ENCODE results near the gene CDHR5.

The CDHR5 gene

DNA sequence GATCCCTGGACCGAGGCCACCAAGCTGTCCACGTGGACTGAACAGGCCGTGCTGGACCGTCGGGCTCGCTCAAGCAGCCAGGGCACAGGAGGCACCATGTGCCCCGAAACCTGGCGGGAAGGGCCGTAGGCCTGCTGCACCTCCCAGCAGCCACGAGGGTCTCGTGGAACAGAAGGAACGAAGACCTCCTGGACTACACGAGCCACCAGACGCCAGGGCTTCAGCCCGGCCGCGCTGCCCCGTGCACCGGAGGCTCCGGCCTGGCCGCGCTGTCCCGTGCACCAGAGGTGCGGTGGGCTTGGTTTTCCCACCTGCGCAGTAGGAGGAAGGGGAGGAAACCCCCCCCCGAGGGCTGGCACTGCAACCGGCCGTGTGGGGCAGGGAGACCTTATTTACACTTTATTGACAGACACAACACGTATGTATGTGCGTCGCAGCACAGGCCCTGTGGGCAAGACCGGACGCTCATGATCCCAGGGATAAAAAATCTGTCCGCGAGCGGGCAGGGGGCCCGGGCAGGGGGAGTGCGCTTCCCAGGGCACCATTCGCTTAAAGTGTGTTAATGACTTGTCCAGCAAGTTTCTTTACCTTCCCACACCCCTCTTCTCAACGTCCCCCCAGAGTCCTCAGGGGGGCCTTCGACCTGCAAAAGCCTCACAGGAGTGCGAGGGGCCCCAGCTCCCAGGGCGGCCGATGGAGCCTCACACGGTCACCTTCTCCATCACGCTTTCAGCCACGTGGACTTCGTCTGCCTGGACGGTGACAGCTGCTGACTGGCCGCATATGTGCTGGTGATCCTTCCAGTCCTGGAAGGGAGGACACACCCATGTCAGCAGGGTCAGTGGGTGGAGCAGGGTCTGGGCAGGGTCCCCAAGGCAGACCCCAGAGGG is 19.3 kb upstream of the CDHR5 start:
- DNase-seq, result no peak

DNA sequence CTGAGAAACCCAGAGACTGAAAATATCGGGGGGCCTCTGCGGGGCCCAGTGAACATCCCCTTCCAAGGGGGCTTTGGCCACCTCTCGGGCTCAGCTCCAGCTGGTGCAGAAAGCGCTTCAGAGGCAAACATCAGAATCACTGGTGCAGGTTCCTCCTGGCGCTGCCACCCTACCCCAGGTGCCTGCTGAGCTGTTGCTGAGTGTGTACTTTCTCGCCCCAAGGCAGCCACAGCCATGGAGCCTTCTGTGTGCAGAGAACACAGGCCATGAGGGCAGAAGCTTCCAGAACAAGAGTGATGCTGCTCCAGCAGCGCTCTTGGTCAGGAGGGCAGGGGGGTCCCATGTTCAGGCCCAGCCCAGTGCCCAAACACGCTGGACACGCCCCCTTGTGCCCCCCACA is 18.6 kb upstream of the CDHR5 start:
- no peak for DNase-seq

DNA sequence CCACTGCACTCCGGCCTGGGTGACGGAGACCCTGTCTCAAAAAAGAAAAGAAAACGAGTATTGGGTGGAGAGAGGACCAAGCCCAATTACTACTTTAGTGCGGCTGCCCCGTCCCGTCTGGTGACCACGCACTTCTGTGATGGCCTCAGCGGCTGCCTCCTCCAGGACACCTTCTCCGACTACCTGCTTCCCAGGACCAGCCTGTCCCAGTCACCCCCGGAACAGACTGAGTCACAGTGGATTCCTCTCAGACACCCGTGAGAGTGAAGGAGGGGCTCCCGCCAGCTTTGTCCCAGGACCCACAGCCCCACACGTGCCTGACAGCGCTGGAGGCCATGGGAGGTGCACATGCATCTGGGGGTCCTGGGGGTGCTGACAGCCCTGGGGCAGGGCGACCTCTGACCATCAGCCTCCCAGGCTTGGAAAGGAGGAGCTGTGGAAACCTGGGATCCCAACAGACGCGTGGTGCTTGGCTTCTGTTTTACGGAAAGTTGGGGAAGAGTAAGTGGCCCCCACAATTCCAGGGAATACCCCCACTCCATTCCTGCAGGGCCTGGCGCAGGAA is 17.1 kb upstream of the CDHR5 start:
- DNase-seq, result no peak

DNA sequence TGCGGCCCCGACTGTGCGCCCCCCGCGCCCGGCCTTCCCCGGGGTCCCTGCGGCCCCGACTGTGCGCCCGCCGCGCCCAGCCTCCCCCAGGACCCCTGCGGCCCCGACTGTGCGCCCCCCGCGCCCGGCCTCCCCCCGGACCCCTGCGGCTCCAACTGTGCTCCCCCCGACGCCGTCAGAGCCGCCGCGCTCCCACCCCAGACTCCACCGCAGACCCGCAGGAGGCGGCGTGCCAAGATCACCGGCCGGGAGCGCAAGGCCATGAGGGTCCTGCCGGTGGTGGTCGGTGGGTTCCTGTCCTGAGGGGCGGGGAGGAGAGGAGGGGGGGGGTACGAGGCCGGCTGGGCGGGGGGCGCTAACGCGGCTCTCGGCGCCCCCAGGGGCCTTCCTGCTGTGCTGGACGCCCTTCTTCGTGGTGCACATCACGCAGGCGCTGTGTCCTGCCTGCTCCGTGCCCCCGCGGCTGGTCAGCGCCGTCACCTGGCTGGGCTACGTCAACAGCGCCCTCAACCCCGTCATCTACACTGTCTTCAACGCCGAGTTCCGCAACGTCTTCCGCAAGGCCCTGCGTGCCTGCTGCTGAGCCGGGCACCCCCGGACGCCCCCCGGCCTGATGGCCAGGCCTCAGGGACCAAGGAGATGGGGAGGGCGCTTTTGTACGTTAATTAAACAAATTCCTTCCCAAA is 15.4 kb upstream of the CDHR5 start:
- no peak for DNase-seq

DNA sequence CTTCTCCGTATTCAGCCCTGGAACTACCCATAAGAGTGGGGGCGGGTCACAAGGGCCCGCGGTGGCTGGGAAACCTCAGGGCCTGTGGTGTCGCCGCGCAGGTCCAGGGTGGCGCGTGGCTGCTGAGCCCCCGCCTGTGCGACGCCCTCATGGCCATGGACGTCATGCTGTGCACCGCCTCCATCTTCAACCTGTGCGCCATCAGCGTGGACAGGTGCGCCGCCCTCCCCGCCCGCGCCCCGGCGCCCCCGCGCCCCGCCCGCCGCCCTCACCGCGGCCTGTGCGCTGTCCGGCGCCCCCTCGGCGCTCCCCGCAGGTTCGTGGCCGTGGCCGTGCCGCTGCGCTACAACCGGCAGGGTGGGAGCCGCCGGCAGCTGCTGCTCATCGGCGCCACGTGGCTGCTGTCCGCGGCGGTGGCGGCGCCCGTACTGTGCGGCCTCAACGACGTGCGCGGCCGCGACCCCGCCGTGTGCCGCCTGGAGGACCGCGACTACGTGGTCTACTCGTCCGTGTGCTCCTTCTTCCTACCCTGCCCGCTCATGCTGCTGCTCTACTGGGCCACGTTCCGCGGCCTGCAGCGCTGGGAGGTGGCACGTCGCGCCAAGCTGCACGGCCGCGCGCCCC is 14.7 kb upstream of the CDHR5 start:
- DNase-seq, result no peak

DNA sequence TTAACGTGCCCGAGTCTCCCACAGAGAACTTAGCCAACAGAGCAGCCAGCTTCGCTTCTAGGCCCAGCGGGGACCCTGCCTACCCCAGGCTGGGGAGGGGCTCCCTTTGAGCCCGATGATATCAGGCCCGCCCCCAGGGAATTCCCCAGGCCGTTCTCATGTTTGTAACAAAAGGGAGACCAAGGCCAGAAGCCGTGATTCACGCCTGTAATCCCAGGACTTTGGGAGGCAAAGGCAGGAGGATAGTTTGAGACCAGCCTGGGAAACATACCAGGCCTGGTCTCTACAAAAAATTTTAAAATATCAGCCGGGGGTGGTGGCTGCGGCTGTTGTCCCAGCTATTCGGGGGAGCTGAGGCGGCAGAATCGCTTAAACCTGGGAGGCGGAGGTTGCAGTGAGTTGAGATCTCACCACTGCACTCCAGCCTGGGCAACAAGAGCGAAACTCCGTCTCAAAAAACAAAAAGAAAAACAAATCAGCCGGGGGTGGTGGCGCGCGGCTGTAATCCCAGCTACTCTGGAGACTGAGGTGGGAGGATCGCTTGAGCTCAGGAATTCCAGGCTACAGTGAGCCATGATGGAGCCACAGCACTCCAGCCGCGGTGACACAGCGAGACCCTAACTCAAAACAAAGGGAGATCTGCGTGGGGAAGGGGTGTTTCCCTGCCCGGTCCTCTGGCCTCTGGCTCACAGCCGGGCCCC is 14.0 kb upstream of the CDHR5 start:
- no peak for DNase-seq

DNA sequence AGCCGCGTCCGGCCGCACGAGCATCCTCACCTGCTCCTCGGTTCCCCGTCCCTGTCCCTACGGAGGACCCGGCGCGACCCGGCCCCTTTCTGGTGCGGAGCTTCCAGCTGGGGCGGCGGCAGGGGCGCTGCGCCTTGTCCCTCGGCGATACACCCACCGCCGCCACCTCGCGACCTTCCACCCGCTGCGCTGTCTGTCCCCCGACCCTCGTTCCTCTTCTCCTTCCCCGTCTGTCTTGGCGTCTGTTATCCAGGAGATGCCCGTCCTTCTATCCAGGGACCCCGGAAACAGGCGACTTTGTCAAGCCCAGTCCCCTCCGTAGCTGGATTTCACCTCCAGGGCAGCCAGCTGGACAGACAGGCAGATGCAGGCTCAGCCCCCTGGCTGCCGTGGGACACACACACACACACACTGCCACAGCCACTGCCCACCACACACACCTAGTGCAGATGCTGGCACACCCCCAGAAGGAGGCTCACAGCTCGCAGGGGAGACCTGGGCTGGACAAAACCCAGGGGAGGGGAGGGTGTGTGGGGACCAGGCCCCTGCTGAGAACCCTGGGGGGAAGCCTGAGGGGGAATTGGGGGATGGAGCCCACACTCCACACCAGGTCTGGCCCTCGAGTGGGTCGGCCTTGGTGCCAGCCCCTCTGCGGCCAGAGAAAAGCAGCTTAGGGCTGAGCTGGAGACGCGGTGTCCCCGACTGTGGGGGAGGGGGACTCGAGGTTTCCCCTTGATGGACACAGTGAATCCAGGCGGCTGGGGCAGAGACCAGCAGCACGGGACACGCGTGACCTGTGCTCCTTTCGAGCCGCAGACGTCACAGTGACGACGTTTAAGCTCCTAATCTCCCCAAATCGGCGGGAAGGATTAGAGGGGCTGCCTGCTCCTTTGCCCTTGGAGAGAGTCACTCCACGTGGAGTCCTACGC is 13.1 kb upstream of the CDHR5 start:
- DNase-seq, result no peak

DNA sequence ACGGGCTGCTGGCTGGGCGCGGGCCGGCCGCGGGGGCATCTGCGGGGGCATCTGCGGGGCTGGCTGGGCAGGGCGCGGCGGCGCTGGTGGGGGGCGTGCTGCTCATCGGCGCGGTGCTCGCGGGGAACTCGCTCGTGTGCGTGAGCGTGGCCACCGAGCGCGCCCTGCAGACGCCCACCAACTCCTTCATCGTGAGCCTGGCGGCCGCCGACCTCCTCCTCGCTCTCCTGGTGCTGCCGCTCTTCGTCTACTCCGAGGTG is 12.5 kb upstream of the CDHR5 start:
- DNase-seq, result no peak

DNA sequence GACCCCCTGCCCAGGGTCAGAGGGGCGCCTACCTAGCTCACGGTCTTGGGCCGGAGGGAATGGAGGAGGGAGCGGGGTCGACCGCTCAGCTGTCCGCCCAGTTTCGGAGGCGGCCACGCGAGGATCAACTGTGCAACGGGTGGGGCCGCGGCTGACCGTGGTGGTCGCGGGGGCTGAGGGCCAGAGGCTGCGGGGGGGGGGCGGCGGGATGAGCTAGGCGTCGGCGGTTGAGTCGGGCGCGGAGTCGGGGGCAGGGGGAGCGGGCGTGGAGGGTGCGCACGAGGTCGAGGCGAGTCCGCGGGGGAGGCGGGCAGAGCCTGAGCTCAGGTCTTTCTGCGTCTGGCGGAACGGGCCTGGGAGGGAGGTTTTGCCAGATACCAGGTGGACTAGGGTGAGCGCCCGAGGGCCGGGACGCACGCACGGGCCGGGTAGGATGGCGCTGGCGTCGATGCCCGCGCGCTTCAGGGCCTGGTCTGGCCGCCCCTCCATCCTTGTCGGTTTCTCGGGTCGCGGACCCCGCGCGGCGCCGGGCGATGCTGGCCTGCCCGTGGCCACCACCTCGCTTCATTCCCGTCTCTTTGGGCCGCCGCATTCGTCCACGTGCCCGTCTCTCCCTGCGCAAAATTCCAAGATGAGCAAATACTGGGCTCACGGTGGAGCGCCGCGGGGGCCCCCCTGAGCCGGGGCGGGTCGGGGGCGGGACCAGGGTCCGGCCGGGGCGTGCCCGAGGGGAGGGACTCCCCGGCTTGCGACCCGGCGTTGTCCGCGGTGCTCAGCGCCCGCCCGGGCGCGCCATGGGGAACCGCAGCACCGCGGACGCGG is 12.0 kb upstream of the CDHR5 start, which contains the start of gene DRD4:
DRD4 (plus strand) TSS at position 759 of the 822 bp plus-strand sequence; CDS start at position 795, 36 bp downstream.
- no peak for DNase-seq

DNA sequence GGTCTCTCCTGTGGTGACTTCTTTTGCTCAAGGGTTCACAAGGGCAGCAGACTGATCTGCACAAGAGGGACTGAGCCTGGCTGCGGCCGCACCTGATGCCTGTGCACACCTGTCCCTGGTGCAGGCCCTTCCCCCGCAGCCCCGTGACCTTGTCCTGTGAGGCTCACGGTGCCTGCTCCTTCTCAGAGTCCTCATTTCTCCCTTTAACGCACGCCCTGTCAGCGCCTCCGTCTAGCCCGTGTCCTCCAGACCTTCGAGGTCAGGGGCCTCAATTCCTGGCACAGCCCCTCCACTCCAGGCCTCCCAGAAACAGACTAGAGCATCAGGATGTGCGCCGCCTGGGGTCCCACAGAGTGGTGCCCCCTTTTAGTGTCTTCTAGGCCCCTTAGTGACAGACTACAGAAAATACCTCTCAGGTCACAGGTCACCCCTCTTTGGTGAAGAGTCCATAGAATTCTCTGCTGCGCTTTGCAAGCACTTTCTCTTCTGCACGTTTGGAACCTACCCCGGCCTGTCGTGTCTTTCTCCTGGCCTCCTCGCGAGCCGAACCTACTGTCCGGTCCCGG is 11.3 kb upstream of the CDHR5 start:
- DNase-seq, result no peak

DNA sequence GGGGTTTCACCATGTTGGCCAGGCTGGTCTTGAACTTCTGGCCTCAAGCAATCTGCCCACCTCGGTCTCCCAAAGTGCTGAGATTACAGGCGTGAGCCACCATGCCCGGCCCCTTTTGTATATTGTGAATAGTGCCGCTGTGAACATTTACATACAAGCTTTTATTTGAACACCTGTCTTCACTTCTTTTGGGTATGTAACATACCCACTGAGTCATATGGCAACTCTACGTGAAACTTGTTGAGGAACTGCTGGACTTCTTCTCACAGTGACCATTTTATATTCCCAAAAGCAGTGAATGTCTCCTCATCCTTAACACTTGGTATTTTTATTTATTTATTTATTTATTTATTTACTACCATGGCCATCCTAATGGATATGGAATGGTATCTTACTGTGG is 6.1 kb upstream of the CDHR5 start:
- no peak for DNase-seq

DNA sequence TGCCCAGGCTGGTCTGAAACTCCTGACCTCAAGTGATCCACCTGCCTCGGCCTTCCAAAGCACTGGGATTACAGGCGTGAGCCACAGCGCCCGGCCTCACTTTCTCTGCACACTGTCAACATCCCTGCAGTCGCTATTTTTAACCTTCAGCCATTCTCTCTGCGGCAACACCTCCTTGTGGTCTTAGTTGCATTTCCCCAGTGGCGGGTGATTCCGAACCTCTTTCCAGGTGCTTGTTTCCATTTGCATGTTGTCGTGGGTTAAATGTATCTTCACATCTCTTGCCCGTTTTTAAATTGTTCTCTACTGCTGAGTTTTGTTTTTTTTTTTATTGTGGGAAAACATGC is 4.5 kb upstream of the CDHR5 start:
- DNase-seq, result no peak

DNA sequence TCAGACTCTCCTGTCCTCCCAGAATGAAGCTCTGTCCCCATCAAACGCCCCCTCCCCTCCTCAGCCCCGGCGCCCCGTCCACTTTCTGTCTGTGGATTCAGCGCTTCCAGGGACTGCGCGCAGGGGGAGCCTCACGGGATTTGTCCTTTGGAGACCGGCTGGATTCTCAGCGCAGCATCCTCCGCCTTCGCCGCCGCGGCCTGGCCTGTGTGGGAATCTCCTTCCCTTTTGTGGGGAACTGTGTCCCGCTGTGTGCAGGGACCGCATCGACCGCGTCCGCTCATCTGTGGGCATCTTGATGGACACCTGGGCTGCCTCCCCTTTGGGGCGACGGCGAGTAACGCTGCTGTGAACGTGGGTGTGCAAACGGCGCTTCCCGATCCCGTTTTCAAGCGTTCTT is 3.3 kb upstream of the CDHR5 start:
- DNase-seq, result no peak

DNA sequence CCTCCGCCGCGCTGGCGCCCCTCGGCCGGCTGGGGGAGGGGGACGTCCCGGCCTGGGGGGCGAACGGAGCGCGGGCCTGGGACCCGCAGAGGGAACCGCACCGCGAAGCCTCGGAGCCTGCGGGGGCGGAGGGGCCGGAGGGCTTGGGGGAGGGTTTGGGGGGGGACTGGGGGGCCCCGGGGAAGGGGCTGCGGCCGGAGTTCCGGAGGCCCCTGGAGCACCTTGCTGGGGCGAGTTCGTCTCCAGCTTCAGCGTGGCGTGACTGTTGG is 2.5 kb upstream of the CDHR5 start:
- no peak for DNase-seq

DNA sequence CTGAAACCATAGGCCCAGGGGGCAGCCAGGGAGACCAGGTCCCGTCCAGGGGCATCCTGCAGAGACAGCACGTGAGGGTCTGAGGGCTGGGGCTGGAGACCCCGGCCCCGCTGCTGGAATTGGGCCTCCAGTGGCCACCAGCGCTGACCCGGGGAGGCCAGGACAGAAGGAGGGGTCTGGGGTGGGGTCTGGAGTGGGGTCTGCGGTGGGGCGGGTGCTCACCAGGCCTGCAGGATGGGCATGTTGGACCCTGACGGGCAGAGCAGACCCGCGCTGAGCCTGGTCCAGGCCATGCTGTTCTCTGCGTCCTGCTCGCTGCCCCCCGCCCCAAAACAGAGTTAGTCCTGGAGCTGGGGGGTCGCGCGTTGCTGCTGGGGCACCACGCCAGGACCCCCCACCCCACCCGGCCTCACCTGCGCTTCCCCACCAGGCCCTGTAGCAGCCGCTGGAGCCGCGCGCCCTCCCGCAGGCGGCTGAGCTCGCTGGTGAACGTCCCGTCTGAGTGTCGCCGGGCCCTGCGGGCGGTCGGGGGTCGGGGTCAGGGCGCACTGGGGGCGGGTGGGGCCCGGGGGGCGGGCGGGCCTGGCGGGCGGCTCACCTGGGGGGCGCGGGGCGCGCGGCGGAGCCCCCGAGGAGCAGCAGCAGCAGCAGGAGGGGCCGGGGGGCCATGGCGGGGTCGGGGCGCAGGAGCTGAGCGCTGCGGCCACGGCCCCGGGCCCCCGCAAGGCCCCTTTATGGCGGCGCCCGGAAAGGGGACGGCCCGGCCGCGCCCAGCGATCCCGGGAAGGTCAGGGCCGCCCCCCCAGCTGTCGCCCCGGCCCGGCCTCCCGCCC is 1.9 kb upstream of the CDHR5 start, which contains the start of gene SCT:
SCT (minus strand) TSS at position 707 of the 833 bp plus-strand sequence; CDS start at position 669, 38 bp downstream.
- no peak for DNase-seq

DNA sequence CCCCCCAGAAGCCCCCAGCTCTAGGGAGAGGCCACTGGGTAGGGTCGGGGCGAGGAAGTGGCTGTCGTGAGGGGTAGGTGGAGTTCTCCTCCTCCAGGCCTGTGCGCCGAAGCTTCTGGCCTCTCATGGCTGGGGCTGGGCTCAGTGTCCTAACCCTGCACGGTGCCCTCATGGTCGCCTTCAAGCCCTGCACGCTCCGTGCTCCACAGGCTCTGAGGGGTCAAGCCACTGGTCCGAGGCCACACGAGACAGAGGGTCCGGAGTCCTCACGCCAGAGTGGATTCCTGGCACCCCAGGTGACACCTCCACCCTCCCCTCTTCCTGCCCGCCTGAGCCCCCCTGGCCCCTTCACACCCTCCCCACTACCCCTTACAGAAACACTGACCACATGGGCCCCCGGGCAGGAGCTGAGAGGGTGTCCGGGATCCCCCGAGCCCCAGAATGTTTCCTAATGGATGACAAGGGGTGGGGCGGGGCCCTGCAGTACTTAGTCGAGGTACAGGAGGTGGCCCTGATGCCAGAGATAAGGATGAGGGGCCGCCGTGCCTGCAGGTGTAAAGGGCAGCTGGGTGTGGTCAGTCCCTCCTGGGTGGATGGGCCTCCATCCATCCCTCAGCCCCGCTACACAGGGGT is 997 bp upstream of the CDHR5 start:
- no peak for DNase-seq

DNA sequence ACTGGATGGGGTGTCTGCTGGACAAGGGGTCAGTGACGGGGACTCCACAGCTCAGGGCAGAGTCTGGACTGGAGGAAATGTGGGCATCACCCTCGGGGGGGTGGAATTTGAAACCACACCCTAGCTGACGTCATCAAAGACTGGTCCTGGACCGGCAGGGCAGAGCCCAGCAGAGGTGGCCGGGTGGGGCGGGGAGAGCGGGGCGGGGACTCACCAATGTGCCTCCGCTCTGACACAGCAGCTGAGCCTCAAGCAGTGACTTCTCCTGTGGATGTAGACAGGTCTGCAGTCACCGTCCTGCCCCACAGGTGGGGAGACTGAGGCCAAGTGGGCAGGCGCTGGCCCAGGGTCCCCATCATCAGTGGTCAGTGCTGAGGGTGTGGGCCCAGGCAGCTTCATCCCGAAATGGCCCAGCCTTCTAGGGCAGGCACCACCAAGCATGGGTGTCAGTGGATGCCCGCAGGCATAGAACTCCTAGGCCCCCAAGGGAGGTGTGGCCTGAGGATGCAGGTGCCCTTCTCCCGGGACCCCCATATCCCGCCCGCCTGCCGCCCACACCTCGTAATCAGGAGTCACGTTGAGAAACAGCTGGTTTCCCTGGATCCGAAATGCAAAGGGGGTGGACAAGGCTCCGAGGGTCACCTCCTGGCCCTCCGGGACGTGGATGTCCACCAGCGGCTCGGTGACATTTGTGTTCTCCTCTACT is 603 bp downstream of the CDHR5 start:
- no peak for DNase-seq

DNA sequence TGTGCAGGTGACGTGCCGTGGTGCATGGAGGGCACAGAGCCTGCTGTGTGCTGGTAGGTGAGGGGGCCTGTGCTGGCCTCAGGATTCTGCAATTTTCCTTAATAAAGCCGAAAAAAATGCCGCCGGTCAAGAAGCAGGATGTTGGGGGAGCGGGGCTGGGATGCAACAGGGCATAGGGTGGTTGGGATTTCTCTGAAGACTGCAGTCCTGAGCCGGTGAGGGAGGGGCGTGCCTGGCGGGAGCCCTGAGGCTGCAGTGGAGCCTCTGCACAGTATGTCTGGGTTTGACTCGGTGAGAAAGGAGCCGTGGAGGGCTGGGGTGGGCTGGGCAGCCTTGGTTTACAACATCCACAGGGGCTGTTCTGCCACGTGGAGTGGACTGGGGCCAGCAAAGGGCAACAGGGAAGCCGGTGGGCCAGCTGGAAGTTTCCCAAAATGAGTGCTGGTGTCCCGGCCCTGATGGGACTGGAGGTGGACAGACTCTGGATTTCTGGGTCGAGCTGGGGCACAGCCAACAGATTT is 1.3 kb downstream of the CDHR5 start:
- DNase-seq, result no peak

DNA sequence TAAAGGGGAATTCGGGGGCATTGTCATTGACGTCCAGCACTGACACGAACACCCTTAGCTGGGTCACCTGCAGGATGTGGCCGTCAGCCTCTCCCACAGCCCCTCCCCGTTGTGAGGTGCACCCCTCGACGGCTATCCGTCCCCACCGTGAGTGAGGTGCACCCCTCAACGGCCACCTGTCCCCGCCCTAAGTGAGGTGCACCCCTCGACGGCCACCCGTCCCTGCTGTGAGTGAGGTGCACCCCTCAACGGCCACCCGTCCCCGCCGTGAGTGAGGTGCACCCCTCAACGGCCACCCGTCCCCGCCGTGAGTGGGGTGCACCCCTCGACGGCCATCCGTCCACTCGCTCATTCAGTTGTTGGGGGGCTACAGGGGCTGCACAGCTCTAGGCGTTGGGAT is 2.9 kb downstream of the CDHR5 start:
- no peak for DNase-seq
